GM18507 (cell line): ENCODE results near the gene PDZD2.
"Not testable (repeated sequence)": the region's sequence is repeated elsewhere in the genome, so short reads cannot be mapped to it uniquely, and the experiment has no call there.

ENCODE experiments used
- DNase-seq: peaks from one replicate; pipeline ENCODE4 v3.0.0; 2011; ENCODE audit warnings: low read depth; ENCODE audit not compliant: insufficient read length; ENCODE audit errors: extremely low spot score
- FAIRE-seq: peaks from 2 replicates; lab custom pipeline; 2011; peaks lifted over from hg19 to GRCh38; lab: Jason Lieb, UNC

Gene PDZD2

DNA sequence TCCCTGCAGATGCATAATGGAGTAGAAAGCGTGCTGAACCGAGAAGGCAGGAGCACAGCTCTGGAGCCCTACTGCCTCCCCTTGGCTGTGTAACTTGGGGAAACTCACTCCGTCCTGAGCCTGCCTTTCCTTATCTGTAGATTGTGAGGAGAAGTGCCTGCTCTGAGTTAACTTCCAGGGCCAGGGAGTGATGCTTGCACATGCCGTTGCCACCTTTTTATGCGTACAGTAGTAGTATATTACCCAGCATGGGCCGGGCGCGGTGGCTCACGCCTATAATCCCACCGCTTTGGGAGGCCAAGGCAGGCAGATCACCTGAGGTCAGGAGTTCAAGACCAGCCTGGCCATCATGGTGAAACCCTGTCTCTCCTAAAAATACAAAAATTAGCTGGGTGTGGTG, 87.1 kb downstream of the PDZD2 start:
- DNase-seq, result no peak
- FAIRE-seq, result no peak

DNA sequence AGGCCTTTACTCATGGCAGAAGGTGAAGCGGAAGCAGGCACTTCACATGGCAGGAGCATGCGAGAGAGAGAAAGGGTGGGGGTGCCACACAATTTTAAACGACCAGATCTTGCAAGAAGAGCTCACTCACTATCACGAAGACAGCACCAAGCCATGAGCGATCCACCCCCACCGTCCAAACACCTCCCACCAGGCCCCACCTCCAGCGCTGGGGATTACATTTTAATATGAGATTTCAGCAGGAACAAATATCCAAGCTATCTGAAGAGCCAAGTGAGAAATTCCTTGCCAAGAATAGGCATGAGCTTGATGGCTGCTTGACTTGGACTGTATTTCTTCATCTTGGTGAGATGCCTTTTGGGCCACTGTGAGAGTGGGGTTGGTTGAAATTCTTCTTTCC, 88.0 kb downstream of the PDZD2 start:
- FAIRE-seq (no peak), DNase-seq (no peak)

DNA sequence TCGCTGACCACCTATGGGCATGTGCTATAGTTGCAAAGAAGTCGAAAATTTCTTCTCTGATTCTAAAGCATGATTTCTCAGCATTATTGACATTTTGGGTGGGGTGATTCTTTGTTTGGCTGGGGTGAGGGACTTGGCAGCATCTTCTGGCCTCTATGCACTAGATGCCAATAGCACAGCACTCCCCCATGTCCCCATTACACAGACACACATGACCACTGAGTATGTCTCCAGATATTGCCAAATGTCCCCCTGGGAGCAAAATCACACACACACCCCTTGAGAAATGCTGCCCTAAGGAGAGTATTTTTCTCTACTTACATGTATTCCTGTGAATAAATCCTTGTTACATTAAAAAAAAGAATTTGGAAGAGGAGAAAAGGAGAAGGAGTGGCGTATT, 89.1 kb downstream of the PDZD2 start:
- DNase-seq (no peak), FAIRE-seq (no peak)

DNA sequence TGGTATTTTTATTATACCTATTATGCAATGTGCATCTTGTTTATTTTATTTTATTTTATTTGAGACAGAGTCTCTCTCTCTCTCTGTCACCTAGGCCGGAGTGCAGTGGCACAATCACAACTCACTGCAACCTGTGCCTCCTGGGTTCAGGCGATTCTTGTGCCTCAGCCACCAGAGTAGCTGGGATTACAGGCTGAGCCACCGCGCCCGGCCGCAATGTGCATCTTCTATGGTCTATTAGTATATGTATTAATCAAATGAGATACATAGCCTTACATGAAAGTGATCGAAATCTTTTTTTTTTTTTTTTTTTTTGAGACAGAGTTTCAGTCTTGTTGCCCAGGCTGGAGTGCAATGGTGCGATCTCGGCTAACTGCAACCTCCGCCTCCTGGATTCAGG, 89.9 kb downstream of the PDZD2 start:
- not testable (repeated sequence) for DNase-seq, FAIRE-seq

DNA sequence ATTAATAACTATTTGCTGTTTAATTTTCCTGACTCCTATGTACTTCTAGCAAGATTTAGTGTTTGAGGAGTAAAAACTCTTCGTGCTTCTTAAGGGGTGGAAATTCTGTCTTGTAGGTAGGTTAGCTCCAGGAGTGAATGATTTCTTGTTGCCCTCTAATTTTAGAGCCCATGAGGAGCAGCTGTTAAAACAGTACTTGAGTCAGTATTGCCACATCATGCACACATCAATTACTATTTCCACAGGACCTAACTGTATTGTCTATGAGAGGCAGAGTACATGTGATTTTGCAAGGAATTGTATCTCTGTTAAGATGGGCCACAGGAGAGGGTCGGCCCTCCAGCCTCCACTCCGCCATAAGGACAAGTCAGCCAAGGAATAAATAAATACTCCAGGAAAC, 91.2 kb downstream of the PDZD2 start:
- DNase-seq (no peak), FAIRE-seq (no peak)

DNA sequence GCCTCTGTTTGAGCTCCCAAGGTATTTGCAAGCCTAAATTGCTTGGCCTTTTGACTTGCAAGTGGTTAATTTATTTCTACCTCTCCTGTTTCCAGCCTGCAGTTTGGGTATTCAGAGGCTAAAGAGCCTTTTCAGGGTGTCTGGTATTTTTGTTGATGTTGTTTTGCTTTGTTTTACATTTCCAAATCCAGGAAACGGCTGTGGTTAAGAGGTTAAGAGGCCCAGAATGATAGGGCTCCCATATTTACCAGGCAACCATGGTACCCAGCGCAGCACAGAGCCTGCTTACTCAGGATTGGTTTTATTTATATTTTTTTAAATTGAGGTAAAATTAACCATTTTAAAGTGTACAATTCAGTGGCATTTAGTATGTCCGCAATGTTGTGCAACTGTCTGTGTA, 92.1 kb downstream of the PDZD2 start:
- no peak for FAIRE-seq
- DNase-seq, result no peak

DNA sequence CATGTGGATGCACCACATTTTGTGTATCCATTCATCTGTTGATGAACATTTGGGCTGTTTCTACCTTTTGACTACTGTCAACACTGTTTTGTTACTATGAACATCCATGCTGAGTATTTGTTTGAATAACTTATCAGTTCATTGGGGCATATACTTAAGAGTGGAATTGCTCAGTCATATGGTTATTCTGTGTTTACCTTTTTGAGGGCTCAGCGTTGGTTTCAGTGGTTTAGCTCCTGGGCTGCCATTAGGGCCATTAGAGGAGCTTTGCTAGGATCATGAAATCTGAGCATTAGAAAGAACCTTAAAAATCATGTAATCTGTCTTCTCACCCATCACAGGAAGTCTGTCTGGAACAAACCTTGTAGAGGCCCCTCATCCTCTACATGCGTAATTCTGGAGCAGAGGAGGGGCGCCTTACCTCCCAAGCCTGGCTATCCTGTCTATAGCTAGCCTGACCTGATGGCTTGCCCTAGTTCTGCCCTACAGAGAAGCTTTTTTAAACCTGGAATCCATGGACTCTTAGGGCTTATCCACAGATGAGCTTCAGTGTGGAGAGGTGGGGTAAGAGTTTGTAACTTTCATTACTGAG, 92.9 kb downstream of the PDZD2 start:
- FAIRE-seq (no peak), DNase-seq (no peak)

DNA sequence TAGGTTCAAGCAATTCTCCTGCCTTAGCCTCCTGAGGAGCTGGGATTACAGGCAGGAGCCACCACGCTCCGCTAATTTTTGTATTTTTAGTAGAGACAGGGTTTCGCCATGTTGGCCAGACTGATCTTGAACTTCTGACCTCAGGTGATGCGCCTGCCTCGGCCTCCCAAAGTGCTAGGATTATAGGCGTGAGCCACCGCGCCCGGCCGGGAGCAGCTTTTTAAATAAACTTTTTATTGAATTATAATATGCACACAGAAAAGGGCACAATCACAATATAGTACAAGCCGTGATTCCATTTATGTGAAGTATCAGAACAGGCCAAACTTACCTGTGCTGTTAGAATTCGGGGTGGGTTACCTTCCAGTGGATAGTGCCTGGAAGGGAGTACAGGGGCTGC, 93.9 kb downstream of the PDZD2 start:
- FAIRE-seq, result not testable (repeated sequence)

DNA sequence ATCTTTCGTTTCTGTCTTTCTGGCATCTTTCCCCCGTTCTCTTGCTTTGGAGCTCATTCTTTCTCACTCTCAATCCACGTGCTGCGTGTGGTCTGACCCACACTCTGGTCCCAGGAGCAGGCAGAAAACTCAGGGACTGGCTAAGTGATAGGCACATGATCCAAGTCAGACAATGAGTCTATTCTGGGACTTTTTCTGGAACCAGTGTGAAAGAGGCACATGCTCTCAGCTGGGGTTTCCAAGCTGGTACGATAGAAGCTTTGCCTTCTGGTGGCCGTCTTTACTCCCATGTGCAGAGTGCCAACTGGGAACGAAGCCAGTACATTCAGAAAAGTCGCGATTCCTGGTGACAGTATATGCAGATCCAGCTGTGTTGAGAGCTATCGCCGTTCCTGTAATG, 94.4 kb downstream of the PDZD2 start:
- FAIRE-seq (no peak), DNase-seq (no peak)

More for the DNA sequence above, 93.9 kb downstream of the PDZD2 start:
- DNase-seq, result not testable (repeated sequence)

DNA sequence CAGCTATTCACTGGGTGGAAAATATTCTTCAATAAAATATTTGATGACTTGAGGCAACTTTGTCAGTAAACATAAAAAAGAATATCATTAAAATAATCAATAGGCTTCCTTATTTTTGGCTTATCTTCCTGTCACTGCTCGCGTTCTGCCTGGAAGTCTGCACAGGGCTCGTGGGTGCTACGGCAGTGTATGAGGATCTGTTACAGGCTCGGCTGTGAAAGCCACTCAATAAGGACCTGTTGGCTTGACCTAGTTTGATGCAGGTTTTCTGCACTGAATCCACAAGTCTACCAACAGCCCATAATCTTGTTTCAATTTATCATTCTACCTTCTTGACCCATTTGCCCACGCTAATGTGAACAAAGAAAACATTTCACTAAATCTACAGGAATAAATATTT, 97.2 kb downstream of the PDZD2 start:
- no peak for DNase-seq

DNA sequence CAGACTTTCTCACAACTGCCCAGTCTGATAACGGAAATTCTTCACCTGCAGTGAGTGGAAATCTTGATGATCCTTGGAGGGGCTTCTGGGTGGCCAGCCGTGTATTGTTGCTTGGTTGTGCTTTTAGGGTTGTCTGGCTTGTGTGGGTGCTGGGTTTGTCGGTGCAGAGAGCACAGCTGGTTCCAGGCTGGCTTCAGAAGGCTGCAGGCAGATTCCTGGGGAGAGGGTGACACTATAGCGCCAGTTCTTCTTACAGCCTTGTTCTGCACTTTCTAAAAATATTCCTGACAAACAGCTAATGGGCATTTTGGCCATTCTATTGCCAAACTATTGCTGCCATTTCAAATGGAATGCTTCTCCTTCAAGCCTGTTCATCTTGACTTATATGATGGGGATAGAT, 99.3 kb downstream of the PDZD2 start:
- DNase-seq (no peak), FAIRE-seq (no peak)

More for the DNA sequence above, 97.2 kb downstream of the PDZD2 start:
- FAIRE-seq, result no peak

DNA sequence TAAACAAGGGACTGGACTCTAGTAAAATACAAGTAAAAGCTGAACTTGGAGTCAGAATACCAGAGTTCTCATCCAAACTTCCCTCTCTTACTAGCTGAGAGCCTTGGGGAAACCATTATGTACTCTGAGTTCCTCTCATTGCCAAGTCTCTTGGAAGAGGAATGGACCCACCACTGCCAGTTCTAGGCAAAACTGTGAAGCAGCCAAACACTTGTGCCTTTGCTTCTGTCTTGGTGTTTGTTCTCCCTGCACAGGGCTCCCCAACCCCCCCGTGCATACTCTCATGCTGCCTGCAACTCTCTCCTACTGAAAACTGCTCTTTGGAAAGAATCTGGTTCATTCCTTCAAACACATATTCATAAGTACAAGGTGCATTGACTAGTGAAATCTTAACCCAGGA, 102.6 kb downstream of the PDZD2 start:
- DNase-seq (no peak), FAIRE-seq (no peak)

DNA sequence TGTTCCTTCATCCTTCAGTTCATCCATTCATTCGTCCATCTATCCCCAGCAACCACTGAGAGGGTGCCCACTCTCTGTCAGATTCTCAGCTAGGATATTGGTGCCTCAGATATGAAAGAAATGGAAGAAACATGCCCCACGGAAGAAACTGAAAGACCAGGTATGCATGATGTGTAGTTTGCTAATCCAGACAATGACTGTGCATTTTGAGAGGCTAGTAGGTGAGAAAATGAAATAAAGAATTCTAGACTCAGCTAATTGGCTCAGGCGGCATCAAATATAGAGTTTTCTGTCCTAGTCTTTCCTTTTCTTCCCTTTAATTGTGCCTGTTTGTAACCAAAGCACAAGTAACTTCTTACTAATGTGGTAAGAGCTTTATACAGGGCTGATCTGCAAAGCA, 104.7 kb downstream of the PDZD2 start:
- FAIRE-seq (no peak), DNase-seq (no peak)

DNA sequence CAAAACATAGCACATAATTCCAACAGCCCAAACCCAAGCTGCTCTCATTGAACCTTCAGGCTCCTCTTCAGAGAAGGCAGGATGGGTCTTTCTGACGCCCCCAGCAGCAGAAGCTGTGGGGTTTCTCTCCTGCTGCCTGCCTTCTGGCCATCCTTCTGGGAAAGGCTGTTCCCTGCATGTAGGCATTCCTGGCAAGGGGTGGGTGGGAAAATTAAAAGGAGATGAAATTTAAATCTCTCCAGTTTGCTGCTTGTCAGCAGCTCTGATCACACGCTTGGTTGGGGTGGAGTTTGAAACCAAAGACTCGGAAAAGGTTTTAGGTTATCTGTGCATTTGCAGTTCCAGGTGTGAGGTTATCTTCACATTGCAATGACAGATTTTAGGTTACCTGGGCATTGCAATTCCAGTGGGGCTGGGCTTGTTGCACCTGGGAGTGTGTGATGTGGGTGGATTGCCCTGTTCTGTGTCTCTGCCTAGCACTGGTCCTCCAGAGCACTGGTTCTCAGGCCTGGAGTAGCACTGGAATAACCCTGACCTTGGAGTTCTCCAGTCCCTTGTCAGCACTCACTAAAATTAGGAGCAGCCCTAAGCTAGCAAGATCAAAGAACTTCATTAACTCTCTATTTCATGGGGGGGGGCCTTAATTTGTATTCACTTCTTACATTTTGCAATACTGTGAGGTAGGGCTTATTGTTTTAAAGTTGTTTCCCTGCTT, 109.7 kb downstream of the PDZD2 start:
- DNase-seq (no peak), FAIRE-seq (no peak)

DNA sequence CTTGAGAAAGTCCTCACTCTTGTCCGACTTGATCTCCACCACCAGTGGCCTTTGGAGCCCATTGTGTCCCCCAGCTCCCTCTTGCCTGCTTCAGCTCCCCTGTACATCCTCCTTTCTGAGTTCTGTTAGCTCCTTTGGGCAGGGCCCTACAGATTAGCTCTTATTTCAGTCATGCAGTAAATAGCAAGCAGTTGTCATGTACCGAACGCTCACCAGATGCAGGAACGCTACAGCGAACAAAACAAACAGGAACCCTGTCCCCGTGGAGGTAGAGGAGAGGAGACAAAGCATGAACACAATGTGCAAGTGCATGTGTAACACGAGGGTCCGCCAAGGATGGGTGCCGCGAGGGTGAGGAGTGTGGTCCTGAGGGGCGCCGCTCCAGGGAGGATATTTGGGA, 111.3 kb downstream of the PDZD2 start:
- FAIRE-seq (no peak), DNase-seq (no peak)

DNA sequence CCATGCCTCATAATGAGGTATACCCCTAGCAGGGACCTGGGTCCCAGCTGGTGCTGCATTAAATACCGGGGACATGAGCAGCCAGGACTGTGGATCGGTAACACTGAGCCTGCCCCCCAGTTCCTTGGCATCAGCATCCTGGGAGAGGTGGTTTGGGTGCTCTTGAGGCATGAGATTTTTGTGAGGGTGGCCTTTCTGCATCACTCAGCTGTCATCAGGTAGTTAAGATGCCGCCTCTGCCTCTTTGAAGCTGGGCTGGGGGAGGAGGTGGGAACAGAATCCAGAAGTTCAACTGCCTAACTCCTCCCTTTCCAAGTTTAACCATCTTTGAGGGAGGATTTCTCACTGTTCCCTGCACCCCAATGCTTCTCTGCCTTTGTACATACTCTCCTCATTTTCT, 112.7 kb downstream of the PDZD2 start:
- no peak for DNase-seq
- FAIRE-seq, result no peak

DNA sequence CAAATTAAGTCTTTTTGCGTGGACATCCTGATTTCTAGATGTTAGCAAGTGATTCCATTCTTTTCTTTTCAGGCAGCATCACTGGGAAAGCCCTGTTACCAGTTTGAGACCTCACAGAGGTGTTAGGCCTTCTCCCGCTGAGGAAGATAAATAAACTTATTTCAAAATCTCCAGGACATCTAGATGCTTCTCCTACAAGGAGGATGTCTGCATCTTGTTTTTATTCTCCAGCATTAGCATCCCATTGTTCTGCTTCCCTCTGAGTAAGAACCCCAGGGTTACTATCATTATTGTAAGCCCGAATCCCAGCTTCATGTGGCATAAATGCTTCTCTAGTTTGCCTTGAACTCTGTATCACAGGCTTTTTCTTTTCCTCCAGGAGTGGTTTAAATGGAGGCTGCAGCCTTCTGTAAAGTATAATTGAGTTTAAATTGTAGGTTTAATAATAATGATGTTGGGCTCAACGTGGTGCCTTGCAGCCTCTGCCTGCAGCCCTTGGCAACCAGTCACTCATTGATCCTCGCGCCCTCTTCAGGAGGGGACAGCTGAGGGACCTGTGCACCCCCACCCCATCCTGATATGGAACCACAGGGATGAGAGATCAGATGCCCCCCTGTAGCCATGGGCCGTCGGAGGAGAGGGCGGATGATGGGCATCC, 114.9 kb downstream of the PDZD2 start:
- FAIRE-seq (no peak), DNase-seq (no peak)

DNA sequence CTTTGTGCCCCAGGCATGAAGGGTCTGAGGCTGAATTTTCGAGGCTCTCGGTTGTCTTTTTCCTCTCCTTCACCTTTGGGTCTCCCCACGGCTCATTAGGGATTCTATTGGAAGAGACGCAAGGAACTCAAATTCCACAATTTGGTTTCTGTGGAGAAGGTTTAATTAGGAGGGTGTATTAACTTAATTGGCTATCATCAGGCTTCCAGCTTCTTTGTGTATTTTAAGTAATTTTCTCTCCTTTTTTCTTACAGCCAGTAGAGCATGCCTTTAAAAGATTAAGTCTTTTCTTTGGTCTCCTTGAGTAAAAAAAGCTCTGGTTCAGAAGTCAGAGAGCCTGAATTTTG, 115.4 kb downstream of the PDZD2 start:
- DNase-seq, result no peak
- no peak for FAIRE-seq

DNA sequence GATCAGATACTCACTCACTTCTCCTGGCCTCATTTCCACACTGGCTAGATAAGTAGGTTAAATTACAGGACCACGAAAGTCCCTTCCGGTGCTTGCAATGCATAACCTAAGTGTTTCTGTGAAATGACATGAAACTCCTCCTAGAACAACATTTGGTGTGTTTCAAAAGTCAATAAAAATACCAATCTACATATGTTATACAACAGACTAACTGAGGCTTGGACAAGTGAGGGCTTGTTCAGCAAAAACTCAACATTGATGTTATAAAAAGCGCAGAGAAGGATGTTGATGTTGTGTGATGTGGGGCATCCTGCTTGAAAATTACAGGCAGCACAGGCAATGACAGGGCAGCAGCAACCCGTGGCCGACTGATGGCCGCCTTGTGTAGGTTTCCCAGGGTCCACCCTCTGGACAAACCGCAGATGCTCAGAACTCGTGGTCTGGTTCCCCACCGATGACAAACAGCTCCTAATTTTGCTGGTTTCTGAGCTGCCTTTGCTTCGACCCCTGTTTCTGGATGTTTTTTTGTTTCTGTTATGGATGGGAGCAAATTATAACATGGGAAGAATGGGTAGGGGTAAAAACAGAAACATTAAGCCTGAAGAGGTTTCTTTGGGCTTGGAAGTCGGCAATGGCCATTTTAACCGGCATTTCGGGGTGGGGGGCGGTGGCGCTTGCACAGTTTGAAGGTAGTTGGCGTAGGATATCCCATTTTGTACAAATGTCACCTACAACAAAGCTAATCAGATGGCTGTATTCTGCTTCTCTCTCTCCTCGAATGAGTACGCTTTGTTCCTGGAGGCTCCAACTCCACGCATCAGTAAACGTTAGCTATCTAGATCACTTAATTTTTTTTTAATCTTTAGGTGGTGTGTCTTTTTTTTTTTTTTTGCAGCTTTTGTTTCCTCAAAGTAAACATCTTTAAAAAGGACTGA, 116.1 kb downstream of the PDZD2 start:
- no peak for DNase-seq
- FAIRE-seq, result no peak

DNA sequence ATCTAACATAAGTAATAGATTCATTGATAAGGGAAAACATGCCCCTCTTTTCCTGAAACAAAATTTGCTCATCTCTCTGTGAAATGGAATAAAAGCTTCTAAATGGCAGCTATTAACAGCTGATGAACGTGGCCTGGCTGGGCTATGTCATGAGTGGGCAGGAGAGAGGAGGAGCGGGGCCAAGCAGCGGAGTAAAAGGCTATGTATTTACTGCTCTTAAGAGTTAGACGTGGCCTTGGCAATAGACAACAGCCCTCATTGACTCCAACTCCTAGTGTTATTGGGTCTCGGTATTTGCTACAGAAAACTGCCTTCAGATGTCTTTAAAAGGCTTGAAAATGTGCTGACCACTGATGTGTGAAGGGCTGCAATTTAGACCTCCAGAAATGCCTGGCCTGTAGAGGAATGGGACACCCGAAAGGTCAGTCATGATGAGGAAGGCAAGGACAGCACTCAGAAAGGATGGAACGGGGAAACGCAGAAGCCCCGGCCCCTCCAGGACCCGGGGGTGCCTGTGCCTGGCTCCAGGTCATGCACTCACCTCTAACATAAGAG, 116.8 kb downstream of the PDZD2 start:
- DNase-seq (no peak), FAIRE-seq (no peak)
